ENCODE measurements around the gene C1QL4.

- TF ChIP-seq, protein P1, sequence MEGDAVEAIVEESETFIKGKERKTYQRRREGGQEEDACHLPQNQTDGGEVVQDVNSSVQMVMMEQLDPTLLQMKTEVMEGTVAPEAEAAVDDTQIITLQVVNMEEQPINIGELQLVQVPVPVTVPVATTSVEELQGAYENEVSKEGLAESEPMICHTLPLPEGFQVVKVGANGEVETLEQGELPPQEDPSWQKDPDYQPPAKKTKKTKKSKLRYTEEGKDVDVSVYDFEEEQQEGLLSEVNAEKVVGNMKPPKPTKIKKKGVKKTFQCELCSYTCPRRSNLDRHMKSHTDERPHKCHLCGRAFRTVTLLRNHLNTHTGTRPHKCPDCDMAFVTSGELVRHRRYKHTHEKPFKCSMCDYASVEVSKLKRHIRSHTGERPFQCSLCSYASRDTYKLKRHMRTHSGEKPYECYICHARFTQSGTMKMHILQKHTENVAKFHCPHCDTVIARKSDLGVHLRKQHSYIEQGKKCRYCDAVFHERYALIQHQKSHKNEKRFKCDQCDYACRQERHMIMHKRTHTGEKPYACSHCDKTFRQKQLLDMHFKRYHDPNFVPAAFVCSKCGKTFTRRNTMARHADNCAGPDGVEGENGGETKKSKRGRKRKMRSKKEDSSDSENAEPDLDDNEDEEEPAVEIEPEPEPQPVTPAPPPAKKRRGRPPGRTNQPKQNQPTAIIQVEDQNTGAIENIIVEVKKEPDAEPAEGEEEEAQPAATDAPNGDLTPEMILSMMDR (IDR thresholded peaks at IDR 0.05): no peak
- no peak for TF ChIP-seq POLR2A (IDR thresholded peaks at IDR 0.05)
These were observed 4.1 kb downstream of the C1QL4 start for GRCh38 chr12:49332891-49333371.

Data from uterus (tissue), 2 donors.